ENCODE data around the gene CABP7. TPM values are rescaled to one million over a fixed set of nuclear protein-coding genes. Genes with fewer than 3 reads are reported as not detected.

Gene CABP7
- 1 to 10 TPM in 4 of 8 experiments, under 1 TPM in 4; 0.13 to 3.4 (median 1.0) TPM for total RNA-seq

- H3K4me1 ChIP-seq (replicated peaks in 1 of 2): peaks cover 30 to 51% of the 10 kb centered on the region in 2 donors
- WGBS, 10 experiments: no CpG with 5 or more reads among the region's 115 CpGs
- no peak within 1 kb of the TSS for H3K27ac ChIP-seq
- peak in 6 of 8 experiments; percentile 32 to 55 (median 38) for ATAC-seq (replicated peaks in 6 of 8)
- H3K4me3 ChIP-seq: peak within 1 kb of the TSS; percentile 23 to 40 (median 32)
- in situ Hi-C loops (cut with MboI; ENCODE audit: low pct_unique_long_range_greater_than_20kb in 2 of 9, low sequenced_read_pairs in 9 of 9, unreplicated experiment in 9 of 9): no loop called here
Observed at GRCh38 chr22:29719899-29720645, at the start of gene CABP7. TSS of gene CABP7 (plus strand) at chr22:29720003. CDS start at chr22:29720425, 422 bp downstream.

GRCh38 chr22:29670626-29671025, 49.2 kb upstream of the CABP7 start:
- H3K4me3 ChIP-seq: no peak overlapping the region
- in situ Hi-C loops (cut with MboI; ENCODE audit: low pct_unique_long_range_greater_than_20kb in 2 of 9, low sequenced_read_pairs in 9 of 9, unreplicated experiment in 9 of 9): no loop called here
- H3K27ac ChIP-seq: no peak overlapping the region
- ATAC-seq (replicated peaks in 6 of 8): no peak
- no peaks in the 10 kb centered on the region for H3K4me1 ChIP-seq (replicated peaks in 1 of 2)
- 40 to 100% (median 66%) methylated on average over 1 to 2 of the region's 3 CpGs; no CpG with 5 or more reads in 4 of the 10 experiments for WGBS, 10 experiments

DNA sequence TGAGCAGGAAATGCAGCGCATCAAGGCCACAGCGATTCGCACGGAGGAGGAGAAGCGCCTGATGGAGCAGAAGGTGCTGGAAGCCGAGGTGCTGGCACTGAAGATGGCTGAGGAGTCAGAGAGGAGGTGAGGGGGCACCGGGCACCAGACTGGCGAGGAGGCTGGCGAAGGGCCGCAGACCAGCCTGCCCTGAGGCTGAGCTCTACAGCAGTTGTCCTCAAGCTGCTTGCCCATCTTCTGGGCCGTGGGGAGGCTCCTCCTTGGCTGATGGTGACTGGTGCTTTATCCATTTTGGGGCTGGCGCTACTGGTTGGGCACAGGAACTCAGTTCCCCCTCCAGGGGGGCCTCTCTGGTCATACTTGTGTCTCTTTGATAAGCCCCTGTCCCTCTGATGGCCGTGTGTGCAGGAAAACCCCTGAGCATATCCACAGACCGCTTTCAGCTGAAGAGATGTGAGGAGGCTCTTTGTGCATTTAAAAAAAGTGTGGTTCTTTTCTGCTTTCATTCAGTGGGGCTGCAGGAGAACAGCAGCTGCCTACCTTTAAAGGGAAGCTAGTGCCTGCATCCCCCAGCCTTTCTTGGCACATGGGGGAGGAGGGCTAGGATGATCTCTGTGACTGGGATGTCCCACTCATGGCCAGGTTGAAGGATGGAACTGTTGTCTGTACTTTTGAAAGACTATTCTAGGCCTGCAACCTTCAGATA, 46.3 kb upstream of the CABP7 start:
- Histone ChIP-seq H3K4me1 (replicated peaks in 1 of 2) (no peaks in the 10 kb centered on the region), H3K4me3 (no peak overlapping the region), H3K27ac (no peak overlapping the region)
- ATAC-seq (replicated peaks in 6 of 8): no peak
- in situ Hi-C loops (cut with MboI; ENCODE audit: low pct_unique_long_range_greater_than_20kb in 2 of 9, low sequenced_read_pairs in 9 of 9, unreplicated experiment in 9 of 9): no loop called here
- 82 to 100% (median 95%) methylated on average over 2 to 11 of the region's 14 CpGs; no CpG with 5 or more reads in 2 of the 10 experiments for WGBS, 10 experiments

DNA sequence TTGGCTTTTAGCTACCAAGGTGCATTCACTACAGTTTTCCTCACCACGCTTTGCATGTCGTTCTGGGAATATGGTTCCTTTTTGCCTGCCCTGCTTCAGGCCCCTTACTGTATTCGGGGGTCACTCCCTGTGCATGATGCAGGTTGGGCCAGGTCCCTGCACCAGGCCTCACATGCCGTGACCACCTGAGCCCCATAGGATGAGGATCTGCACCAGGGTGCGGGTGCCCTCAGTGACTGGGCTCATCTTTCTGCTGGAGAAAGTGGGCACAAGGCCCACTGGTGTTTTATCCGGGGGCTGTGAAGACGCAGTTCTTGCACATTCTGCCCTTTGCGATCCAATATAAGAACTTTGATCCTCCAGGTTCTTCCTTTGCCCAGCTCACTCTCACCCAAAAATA, 45.7 kb upstream of the CABP7 start:
- Histone ChIP-seq H3K4me1 (replicated peaks in 1 of 2) (no peaks in the 10 kb centered on the region), H3K27ac (no peak overlapping the region), H3K4me3 (no peak overlapping the region)
- no peak for ATAC-seq (replicated peaks in 6 of 8)
- 80 to 100% (median 96%) methylated on average over 1 to 7 of the region's 8 CpGs; no CpG with 5 or more reads in 3 of the 10 experiments for WGBS, 10 experiments
- in situ Hi-C loops (cut with MboI; ENCODE audit: low pct_unique_long_range_greater_than_20kb in 2 of 9, low sequenced_read_pairs in 9 of 9, unreplicated experiment in 9 of 9): no loop called here

DNA sequence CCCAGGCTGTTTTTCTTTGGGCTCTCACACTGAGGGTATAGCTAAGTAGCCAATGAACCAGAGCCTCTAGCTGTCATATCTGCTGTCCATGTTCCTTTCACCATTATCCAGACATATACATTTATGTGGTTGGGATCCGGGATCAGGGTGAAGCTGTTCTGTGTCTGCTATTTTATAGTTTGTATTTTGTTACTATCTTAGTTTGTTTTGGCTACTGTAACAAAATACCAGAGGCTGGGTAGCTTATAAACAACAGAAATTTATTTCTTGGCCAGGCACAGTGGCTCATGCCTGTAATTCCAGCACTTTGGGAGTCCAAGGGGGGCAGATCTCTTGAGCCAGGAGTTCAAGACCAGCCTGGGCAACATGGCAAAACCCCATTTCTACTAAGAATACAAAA, 40.5 kb upstream of the CABP7 start:
- no peak overlapping the region for H3K4me3 ChIP-seq
- WGBS, 10 experiments: 100% methylated on average over 1 of the region's 1 CpG; no CpG with 5 or more reads in 6 of the 10 experiments
- H3K4me1 ChIP-seq (replicated peaks in 1 of 2): no peaks in the 10 kb centered on the region
- no peak for ATAC-seq (replicated peaks in 6 of 8)
- no peak overlapping the region for H3K27ac ChIP-seq
- in situ Hi-C loops (cut with MboI; ENCODE audit: low pct_unique_long_range_greater_than_20kb in 2 of 9, low sequenced_read_pairs in 9 of 9, unreplicated experiment in 9 of 9): loop anchor here in 4 of 9 experiments (25.0 kb wide), 2 partner anchors 333 to 408 kb away; partner anchors contain the start of gene HORMAD2 (in 3 of the 4)

DNA sequence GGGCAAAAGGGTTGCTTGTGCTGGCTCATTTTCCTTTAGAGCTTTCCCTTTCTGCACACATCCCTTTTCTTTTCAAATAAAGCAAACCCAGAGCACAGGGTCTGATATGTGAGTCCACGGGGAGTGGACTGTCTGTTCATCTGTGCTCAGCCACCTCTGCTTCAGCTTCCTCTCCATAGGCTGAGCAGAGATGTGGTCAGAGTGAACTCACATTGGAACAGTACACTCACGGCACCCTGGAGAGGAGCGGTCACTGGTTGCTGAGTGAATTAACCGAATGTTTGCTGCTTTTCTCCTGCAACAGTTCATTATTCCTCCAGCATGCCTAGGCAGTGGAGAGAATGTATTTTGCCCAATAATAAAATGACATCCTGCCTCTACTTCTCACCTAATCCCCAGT, 36.3 kb upstream of the CABP7 start:
- ATAC-seq (replicated peaks in 6 of 8): no peak
- H3K4me1 ChIP-seq (replicated peaks in 1 of 2): peaks cover 0 to 13% of the 10 kb centered on the region in 2 donors
- H3K4me3 ChIP-seq: no peak overlapping the region
- WGBS, 10 experiments: 67 to 100% (median 100%) methylated on average over 1 to 4 of the region's 4 CpGs; no CpG with 5 or more reads in 3 of the 10 experiments
- in situ Hi-C loops (cut with MboI; ENCODE audit: low pct_unique_long_range_greater_than_20kb in 2 of 9, low sequenced_read_pairs in 9 of 9, unreplicated experiment in 9 of 9): loop anchor here in 4 of 9 experiments (25.0 kb wide), 2 partner anchors 329 to 404 kb away; partner anchors contain the start of gene HORMAD2 (in 3 of the 4)
- H3K27ac ChIP-seq: no peak overlapping the region

DNA sequence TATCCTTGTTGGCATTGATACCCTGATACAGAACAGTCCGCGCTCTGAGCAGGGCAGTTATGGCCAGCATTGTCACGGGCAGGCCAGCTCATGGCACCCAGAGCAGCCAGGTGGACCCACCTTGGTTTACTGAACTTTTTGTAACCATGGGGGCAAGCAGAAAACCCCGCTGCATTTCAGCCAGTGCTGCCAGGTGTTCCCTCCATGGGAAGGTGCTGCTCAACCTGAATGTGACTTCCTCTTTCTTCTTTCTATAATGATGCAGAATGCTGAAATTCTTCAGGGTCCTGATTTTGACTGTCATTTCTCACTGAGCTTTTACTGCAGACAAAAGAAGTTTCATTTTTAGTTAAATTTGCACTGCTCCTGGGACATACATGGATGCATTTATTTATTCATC, 35.6 kb upstream of the CABP7 start:
- WGBS, 10 experiments: 60 to 100% (median 93%) methylated on average over 1 to 4 of the region's 4 CpGs; no CpG with 5 or more reads in 3 of the 10 experiments
- in situ Hi-C loops (cut with MboI; ENCODE audit: low pct_unique_long_range_greater_than_20kb in 2 of 9, low sequenced_read_pairs in 9 of 9, unreplicated experiment in 9 of 9): loop anchor here in 4 of 9 experiments (25.0 kb wide), 2 partner anchors 328 to 403 kb away; partner anchors contain the start of gene HORMAD2 (in 3 of the 4)
- ATAC-seq (replicated peaks in 6 of 8): no peak

GRCh38 chr22:29689206-29689879, 30.5 kb upstream of the CABP7 start:
- Histone ChIP-seq H3K4me3 (no peak overlapping the region), H3K27ac (no peak overlapping the region), H3K4me1 (replicated peaks in 1 of 2) (peaks cover 14 to 22% of the 10 kb centered on the region in 2 donors)
- 34 to 100% (median 53%) methylated on average over 2 to 4 of the region's 5 CpGs; no CpG with 5 or more reads in 4 of the 10 experiments for WGBS, 10 experiments
- peak in 5 of 8 experiments; percentile 51 to 56 (median 55) for ATAC-seq (replicated peaks in 6 of 8)
- in situ Hi-C loops (cut with MboI; ENCODE audit: low pct_unique_long_range_greater_than_20kb in 2 of 9, low sequenced_read_pairs in 9 of 9, unreplicated experiment in 9 of 9): loop anchor here in 4 of 9 experiments (25.0 kb wide), 2 partner anchors 323 to 398 kb away; partner anchors contain the start of gene HORMAD2 (in 3 of the 4)

More for the DNA sequence above, 35.6 kb upstream of the CABP7 start:
- Histone ChIP-seq H3K27ac (no peak overlapping the region), H3K4me3 (no peak overlapping the region), H3K4me1 (replicated peaks in 1 of 2) (peaks cover 2 to 17% of the 10 kb centered on the region in 2 donors)

GRCh38 chr22:29689880-29690213, 30.0 kb upstream of the CABP7 start:
- in situ Hi-C loops (cut with MboI; ENCODE audit: low pct_unique_long_range_greater_than_20kb in 2 of 9, low sequenced_read_pairs in 9 of 9, unreplicated experiment in 9 of 9): loop anchor here in 4 of 9 experiments (25.0 kb wide), 2 partner anchors 322 to 397 kb away; partner anchors contain the start of gene HORMAD2 (in 3 of the 4)
- 14 to 60% (median 24%) methylated on average over 2 to 7 of the region's 8 CpGs; no CpG with 5 or more reads in 2 of the 10 experiments for WGBS, 10 experiments
- Histone ChIP-seq H3K4me1 (replicated peaks in 1 of 2) (peaks cover 14 to 22% of the 10 kb centered on the region in 2 donors), H3K27ac (no peak overlapping the region), H3K4me3 (no peak overlapping the region)
- peak; percentile 37 to 90 (median 86) for ATAC-seq (replicated peaks in 6 of 8)

DNA sequence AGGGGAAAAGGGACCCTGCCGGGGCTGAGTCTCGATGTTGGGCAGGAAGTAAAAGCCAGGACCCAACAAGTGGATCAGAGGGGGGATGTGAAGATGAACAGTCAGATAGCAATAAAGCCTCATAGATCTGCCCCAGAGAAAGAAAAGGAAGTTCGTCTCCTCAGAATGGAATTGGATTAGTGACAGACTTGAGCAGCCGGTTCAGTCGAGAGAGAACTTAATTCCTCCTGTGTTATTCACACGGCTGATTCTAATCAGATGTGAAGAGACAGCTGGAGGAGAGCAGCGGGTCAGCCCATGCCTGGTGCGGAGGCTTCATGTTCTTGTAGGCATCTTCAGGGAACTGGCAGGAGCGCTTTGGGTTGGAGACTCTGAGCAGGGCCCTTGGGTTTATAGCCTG, 29.3 kb upstream of the CABP7 start:
- 27 to 100% (median 56%) methylated on average over 1 to 7 of the region's 9 CpGs; no CpG with 5 or more reads in 4 of the 10 experiments for WGBS, 10 experiments
- in situ Hi-C loops (cut with MboI; ENCODE audit: low pct_unique_long_range_greater_than_20kb in 2 of 9, low sequenced_read_pairs in 9 of 9, unreplicated experiment in 9 of 9): loop anchor here in 4 of 9 experiments (25.0 kb wide), 2 partner anchors 322 to 397 kb away; partner anchors contain the start of gene HORMAD2 (in 3 of the 4)
- no peak overlapping the region for H3K4me3 ChIP-seq
- ATAC-seq (replicated peaks in 6 of 8): no peak
- peaks cover 14 to 20% of the 10 kb centered on the region in 2 donors for H3K4me1 ChIP-seq (replicated peaks in 1 of 2)
- H3K27ac ChIP-seq: no peak overlapping the region

- in situ Hi-C loops (cut with MboI; ENCODE audit: low pct_unique_long_range_greater_than_20kb in 2 of 9, low sequenced_read_pairs in 9 of 9, unreplicated experiment in 9 of 9): loop anchor here in 4 of 9 experiments (25.0 kb wide), 2 partner anchors 321 to 396 kb away; partner anchors contain the start of gene HORMAD2 (in 3 of the 4)
- WGBS, 10 experiments: 74 to 89% (median 80%) methylated on average over 2 to 5 of the region's 13 CpGs; no CpG with 5 or more reads in 5 of the 10 experiments
- no peak overlapping the region for H3K27ac ChIP-seq
- no peak for ATAC-seq (replicated peaks in 6 of 8)
- no peak overlapping the region for H3K4me3 ChIP-seq
- H3K4me1 ChIP-seq (replicated peaks in 1 of 2): peaks cover 14 to 18% of the 10 kb centered on the region in 2 donors
Observed at GRCh38 chr22:29691636-29692326, 28.0 kb upstream of the CABP7 start.

GRCh38 chr22:29692327-29692640, 27.5 kb upstream of the CABP7 start:
- no peak for ATAC-seq (replicated peaks in 6 of 8)
- 20 to 71% methylated on average over 1 to 2 of the region's 4 CpGs; no CpG with 5 or more reads in 8 of the 10 experiments for WGBS, 10 experiments
- Histone ChIP-seq H3K4me3 (no peak overlapping the region), H3K27ac (no peak overlapping the region), H3K4me1 (replicated peaks in 1 of 2) (peaks cover 14 to 16% of the 10 kb centered on the region in 2 donors)
- in situ Hi-C loops (cut with MboI; ENCODE audit: low pct_unique_long_range_greater_than_20kb in 2 of 9, low sequenced_read_pairs in 9 of 9, unreplicated experiment in 9 of 9): loop anchor here in 4 of 9 experiments (25.0 kb wide), 2 partner anchors 320 to 395 kb away; partner anchors contain the start of gene HORMAD2 (in 3 of the 4)

Measured in motor neuron (in vitro differentiated cells).